Measurements from ENCODE around the gene SPOCK2. TPM values are rescaled to one million over a fixed set of nuclear protein-coding genes. Genes with fewer than 3 reads are reported as not detected.
"Not testable (repeated sequence)": the region's sequence is repeated elsewhere in the genome, so short reads cannot be mapped to it uniquely, and the experiment has no call there.

SPOCK2 gene
- total RNA-seq, 1 donor from 2014 or later, result 108 TPM

- Histone ChIP-seq H3K27me3 (ENCODE audit: low read depth) (no peaks in the 10 kb centered on the region), H3K36me3 (no peaks in the 10 kb centered on the region), H3K4me3 (no peak overlapping the region), H3K27ac (no peak overlapping the region), H3K4me1 (no peaks in the 10 kb centered on the region), H3K9me3 (no peaks in the 10 kb centered on the region)
- DNase-seq, result no peak
- TF ChIP-seq CTCF (IDR thresholded peaks at IDR 0.05), result no peak
- ATAC-seq, result no peak
- intact Hi-C loops (cut with DNase I), result no loop called here
Measured at GRCh38 chr10:72037811-72038210, 50.5 kb downstream of the SPOCK2 start.

GRCh38 chr10:72037266-72037665 is 51.1 kb downstream of the SPOCK2 start:
- DNase-seq (no peak), ATAC-seq (no peak)
- no peaks in the 10 kb centered on the region for H3K9me3 ChIP-seq
- TF ChIP-seq CTCF (IDR thresholded peaks at IDR 0.05), result no peak
- H3K36me3 ChIP-seq, result no peaks in the 10 kb centered on the region
- no peaks in the 10 kb centered on the region for H3K4me1 ChIP-seq
- intact Hi-C loops (cut with DNase I), result no loop called here
- H3K27ac ChIP-seq, result no peak overlapping the region
- no peaks in the 10 kb centered on the region for H3K27me3 ChIP-seq (ENCODE audit: low read depth)
- no peak overlapping the region for H3K4me3 ChIP-seq

GRCh38 chr10:72035252-72035887 is 53.0 kb downstream of the SPOCK2 start:
- no peak for TF ChIP-seq CTCF (IDR thresholded peaks at IDR 0.05)
- H3K27me3 ChIP-seq (ENCODE audit: low read depth), result no peaks in the 10 kb centered on the region
- no peak overlapping the region for H3K27ac ChIP-seq

GRCh38 chr10:72034761-72035160 is 53.6 kb downstream of the SPOCK2 start:
- ATAC-seq (no peak), DNase-seq (no peak)
- H3K36me3 ChIP-seq, result no peaks in the 10 kb centered on the region
- H3K9me3 ChIP-seq, result no peaks in the 10 kb centered on the region
- H3K4me1 ChIP-seq, result peaks cover 13% of the 10 kb centered on the region
- H3K27ac ChIP-seq, result peak overlapping the region; percentile 24
- no peak for TF ChIP-seq CTCF (IDR thresholded peaks at IDR 0.05)
- H3K4me3 ChIP-seq, result no peak overlapping the region
- intact Hi-C loops (cut with DNase I), result no loop called here
- H3K27me3 ChIP-seq (ENCODE audit: low read depth), result no peaks in the 10 kb centered on the region

More at GRCh38 chr10:72035252-72035887, 53.0 kb downstream of the SPOCK2 start:
- no peak for ATAC-seq
- no peaks in the 10 kb centered on the region for H3K36me3 ChIP-seq
- H3K4me1 ChIP-seq, result peaks cover 6% of the 10 kb centered on the region
- no peak overlapping the region for H3K4me3 ChIP-seq
- H3K9me3 ChIP-seq, result no peaks in the 10 kb centered on the region
- intact Hi-C loops (cut with DNase I), result no loop called here
- DNase-seq, result no peak

- Histone ChIP-seq H3K27ac (peak overlapping the region; percentile 24), H3K4me1 (peaks cover 16% of the 10 kb centered on the region), H3K36me3 (no peaks in the 10 kb centered on the region), H3K27me3 (ENCODE audit: low read depth) (no peaks in the 10 kb centered on the region), H3K9me3 (no peaks in the 10 kb centered on the region), H3K4me3 (no peak overlapping the region)
- no peak for TF ChIP-seq CTCF (IDR thresholded peaks at IDR 0.05)
- intact Hi-C loops (cut with DNase I), result no loop called here
- no peak for DNase-seq
- no peak for ATAC-seq
Measured at GRCh38 chr10:72034040-72034499, 54.3 kb downstream of the SPOCK2 start.

- H3K9me3 ChIP-seq; H3K27ac ChIP-seq; H3K36me3 ChIP-seq; H3K4me3 ChIP-seq; H3K27me3 ChIP-seq (ENCODE audit: low read depth); intact Hi-C loops (cut with DNase I); DNase-seq; ATAC-seq: not testable (repeated sequence)
- peaks cover 16% of the 10 kb centered on the region for H3K4me1 ChIP-seq
Measured at GRCh38 chr10:72032409-72033162, 55.8 kb downstream of the SPOCK2 start.

Data from lower lobe of right lung (tissue), 2 donors.